ENCODE results near the gene ENTREP3.

GRCh38 chr1:155218854-155219591, 36.3 kb downstream of the ENTREP3 start:
- TF ChIP-seq, protein P1, sequence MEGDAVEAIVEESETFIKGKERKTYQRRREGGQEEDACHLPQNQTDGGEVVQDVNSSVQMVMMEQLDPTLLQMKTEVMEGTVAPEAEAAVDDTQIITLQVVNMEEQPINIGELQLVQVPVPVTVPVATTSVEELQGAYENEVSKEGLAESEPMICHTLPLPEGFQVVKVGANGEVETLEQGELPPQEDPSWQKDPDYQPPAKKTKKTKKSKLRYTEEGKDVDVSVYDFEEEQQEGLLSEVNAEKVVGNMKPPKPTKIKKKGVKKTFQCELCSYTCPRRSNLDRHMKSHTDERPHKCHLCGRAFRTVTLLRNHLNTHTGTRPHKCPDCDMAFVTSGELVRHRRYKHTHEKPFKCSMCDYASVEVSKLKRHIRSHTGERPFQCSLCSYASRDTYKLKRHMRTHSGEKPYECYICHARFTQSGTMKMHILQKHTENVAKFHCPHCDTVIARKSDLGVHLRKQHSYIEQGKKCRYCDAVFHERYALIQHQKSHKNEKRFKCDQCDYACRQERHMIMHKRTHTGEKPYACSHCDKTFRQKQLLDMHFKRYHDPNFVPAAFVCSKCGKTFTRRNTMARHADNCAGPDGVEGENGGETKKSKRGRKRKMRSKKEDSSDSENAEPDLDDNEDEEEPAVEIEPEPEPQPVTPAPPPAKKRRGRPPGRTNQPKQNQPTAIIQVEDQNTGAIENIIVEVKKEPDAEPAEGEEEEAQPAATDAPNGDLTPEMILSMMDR (conservative IDR thresholded peaks at IDR 0.05; ENCODE audit: low read length): no peak
- no peak for TF ChIP-seq EZH2phosphoT487 (IDR thresholded peaks at IDR 0.05; ENCODE audit: borderline replicate concordance, low read depth, low read length)
